B cell (primary cell): ENCODE results near the gene POGK.

Source experiments
- EZH2 ChIP-seq: IDR thresholded peaks from 2 replicates; pipeline ENCODE4 v1.6.1; 2012; ENCODE audit warnings: borderline replicate concordance, low read depth, mild to moderate bottlenecking, moderate library complexity, low read length; ENCODE audit not compliant: insufficient read depth, poor library complexity, severe bottlenecking
- TF ChIP-seq, protein P1 (sequence below): fragments of 200-600 bp; IDR thresholded peaks from one replicate; pipeline ENCODE4 v1.8.0; 2022; ENCODE audit warnings: antibody characterized with exemption, mild to moderate bottlenecking

DNA sequence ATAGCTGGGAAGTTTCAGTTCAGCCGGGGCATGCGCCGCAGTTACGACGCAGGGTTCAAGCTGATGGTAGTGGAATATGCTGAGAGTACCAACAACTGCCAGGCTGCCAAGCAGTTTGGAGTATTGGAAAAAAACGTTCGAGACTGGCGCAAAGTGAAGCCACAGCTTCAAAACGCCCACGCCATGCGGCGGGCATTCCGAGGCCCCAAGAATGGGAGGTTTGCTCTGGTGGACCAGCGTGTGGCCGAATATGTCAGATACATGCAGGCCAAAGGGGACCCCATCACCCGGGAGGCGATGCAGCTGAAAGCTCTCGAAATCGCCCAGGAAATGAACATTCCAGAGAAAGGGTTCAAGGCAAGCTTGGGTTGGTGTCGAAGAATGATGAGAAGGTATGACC lies 9.9 kb downstream of the POGK start:
- no peak for TF ChIP-seq EZH2
- TF ChIP-seq, protein P1, sequence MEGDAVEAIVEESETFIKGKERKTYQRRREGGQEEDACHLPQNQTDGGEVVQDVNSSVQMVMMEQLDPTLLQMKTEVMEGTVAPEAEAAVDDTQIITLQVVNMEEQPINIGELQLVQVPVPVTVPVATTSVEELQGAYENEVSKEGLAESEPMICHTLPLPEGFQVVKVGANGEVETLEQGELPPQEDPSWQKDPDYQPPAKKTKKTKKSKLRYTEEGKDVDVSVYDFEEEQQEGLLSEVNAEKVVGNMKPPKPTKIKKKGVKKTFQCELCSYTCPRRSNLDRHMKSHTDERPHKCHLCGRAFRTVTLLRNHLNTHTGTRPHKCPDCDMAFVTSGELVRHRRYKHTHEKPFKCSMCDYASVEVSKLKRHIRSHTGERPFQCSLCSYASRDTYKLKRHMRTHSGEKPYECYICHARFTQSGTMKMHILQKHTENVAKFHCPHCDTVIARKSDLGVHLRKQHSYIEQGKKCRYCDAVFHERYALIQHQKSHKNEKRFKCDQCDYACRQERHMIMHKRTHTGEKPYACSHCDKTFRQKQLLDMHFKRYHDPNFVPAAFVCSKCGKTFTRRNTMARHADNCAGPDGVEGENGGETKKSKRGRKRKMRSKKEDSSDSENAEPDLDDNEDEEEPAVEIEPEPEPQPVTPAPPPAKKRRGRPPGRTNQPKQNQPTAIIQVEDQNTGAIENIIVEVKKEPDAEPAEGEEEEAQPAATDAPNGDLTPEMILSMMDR, result no peak
